ENCODE data around the gene CYP4B1.
"Not testable (repeated sequence)": the region's sequence is repeated elsewhere in the genome, so short reads cannot be mapped to it uniquely, and the experiment has no call there.

Gene CYP4B1

GRCh38 chr1:46769028-46769740 lies 29.7 kb upstream of the CYP4B1 start:
- no peak for TF ChIP-seq CTCF (conservative IDR thresholded peaks at IDR 0.05; ENCODE audit: low read depth, low read length)
- no peak for DNase-seq (ENCODE audit: low read depth)
- H3K4me3 ChIP-seq (ENCODE audit: low read depth, low read length) = no peak overlapping the region

- no peak overlapping the region for H3K4me3 ChIP-seq (ENCODE audit: low read depth, low read length)
- no peak for TF ChIP-seq CTCF (conservative IDR thresholded peaks at IDR 0.05; ENCODE audit: low read depth, low read length)
- no peak for DNase-seq (ENCODE audit: low read depth)
Observed at GRCh38 chr1:46770541-46770940, 28.3 kb upstream of the CYP4B1 start.

GRCh38 chr1:46772571-46772970 lies 26.3 kb upstream of the CYP4B1 start:
- TF ChIP-seq CTCF (conservative IDR thresholded peaks at IDR 0.05; ENCODE audit: low read depth, low read length) = no peak
- no peak overlapping the region for H3K4me3 ChIP-seq (ENCODE audit: low read depth, low read length)
- no peak for DNase-seq (ENCODE audit: low read depth)

GRCh38 chr1:46774297-46774696 lies 24.5 kb upstream of the CYP4B1 start:
- H3K4me3 ChIP-seq (ENCODE audit: low read depth, low read length) = no peak overlapping the region
- TF ChIP-seq CTCF (conservative IDR thresholded peaks at IDR 0.05; ENCODE audit: low read depth, low read length) = no peak
- no peak for DNase-seq (ENCODE audit: low read depth)

GRCh38 chr1:46778456-46778855 lies 20.4 kb upstream of the CYP4B1 start:
- DNase-seq (ENCODE audit: low read depth); H3K4me3 ChIP-seq (ENCODE audit: low read depth, low read length): not testable (repeated sequence)

- no peak for DNase-seq (ENCODE audit: low read depth)
- H3K4me3 ChIP-seq (ENCODE audit: low read depth, low read length) = no peak overlapping the region
- no peak for TF ChIP-seq CTCF (conservative IDR thresholded peaks at IDR 0.05; ENCODE audit: low read depth, low read length)
Observed at GRCh38 chr1:46784666-46785065, 14.2 kb upstream of the CYP4B1 start.

GRCh38 chr1:46788634-46789033 lies 10.2 kb upstream of the CYP4B1 start:
- H3K4me3 ChIP-seq (ENCODE audit: low read depth, low read length); DNase-seq (ENCODE audit: low read depth): not testable (repeated sequence)

- DNase-seq (ENCODE audit: low read depth) = no peak
- H3K4me3 ChIP-seq (ENCODE audit: low read depth, low read length) = no peak overlapping the region
Observed at GRCh38 chr1:46790446-46791101, 8.3 kb upstream of the CYP4B1 start.

More at GRCh38 chr1:46790446-46791101, 8.3 kb upstream of the CYP4B1 start:
- no peak for TF ChIP-seq CTCF (conservative IDR thresholded peaks at IDR 0.05; ENCODE audit: low read depth, low read length)

Measured in choroid plexus epithelial cell (primary cell).